Activated naive CD8-positive, alpha-beta T cell treated with anti-CD3 and anti-CD28 coated beads, Interleukin-2, amount 50 U/mL, for 16 hours (primary cell): ENCODE data around the gene STK24.

Experiments used
- DNase-seq: peaks from one replicate; pipeline ENCODE4 v3.0.0-alpha.2; 2020; ENCODE audit warnings: low read depth, low spot score

Gene STK24

GRCh38 chr13:98511435-98511834 lies 65.5 kb downstream of the STK24 start:
- no peak for DNase-seq

- DNase-seq, result no peak
Observed at GRCh38 chr13:98510156-98510509, 66.8 kb downstream of the STK24 start.

- DNase-seq, result no peak
Observed at GRCh38 chr13:98509271-98510155, 67.4 kb downstream of the STK24 start.

- DNase-seq, result no peak
Observed at GRCh38 chr13:98508685-98509084, 68.2 kb downstream of the STK24 start.

GRCh38 chr13:98508280-98508679 lies 68.6 kb downstream of the STK24 start:
- DNase-seq, result no peak

GRCh38 chr13:98507282-98507797 lies 69.6 kb downstream of the STK24 start:
- no peak for DNase-seq

GRCh38 chr13:98506728-98507230 lies 70.1 kb downstream of the STK24 start:
- no peak for DNase-seq

- DNase-seq, result no peak
Observed at GRCh38 chr13:98506322-98506721, 70.6 kb downstream of the STK24 start.

GRCh38 chr13:98505217-98505616 lies 71.7 kb downstream of the STK24 start:
- no peak for DNase-seq

GRCh38 chr13:98504371-98504963 lies 72.4 kb downstream of the STK24 start:
- no peak for DNase-seq

GRCh38 chr13:98504029-98504351 lies 72.9 kb downstream of the STK24 start:
- no peak for DNase-seq

GRCh38 chr13:98503175-98504028 lies 73.5 kb downstream of the STK24 start:
- no peak for DNase-seq

- no peak for DNase-seq
Observed at GRCh38 chr13:98500963-98501421, 75.9 kb downstream of the STK24 start.

GRCh38 chr13:98496966-98497365 lies 79.9 kb downstream of the STK24 start:
- DNase-seq, result no peak

GRCh38 chr13:98496479-98496791 lies 80.5 kb downstream of the STK24 start:
- DNase-seq, result no peak

GRCh38 chr13:98495627-98496478 lies 81.1 kb downstream of the STK24 start:
- no peak for DNase-seq

- no peak for DNase-seq
Observed at GRCh38 chr13:98494769-98495168, 82.1 kb downstream of the STK24 start.

- no peak for DNase-seq
Observed at GRCh38 chr13:98493042-98493712, 83.7 kb downstream of the STK24 start.

- DNase-seq, result no peak
Observed at GRCh38 chr13:98492335-98493041, 84.4 kb downstream of the STK24 start.

GRCh38 chr13:98490866-98491265 lies 86.0 kb downstream of the STK24 start:
- no peak for DNase-seq
